DMS53 treated with DMSO at 0.1 percent for 48 hours (cell line): Measurements from ENCODE around the gene SEMA3F.
"Not testable (repeated sequence)": the region's sequence is repeated elsewhere in the genome, so short reads cannot be mapped to it uniquely, and the experiment has no call there.

Source experiments
- DNase-seq: peaks from one replicate; lab custom pipeline; 2025; ENCODE audit not compliant: unreplicated experiment; lab: John Stamatoyannopoulos, UW

Gene SEMA3F

DNA sequence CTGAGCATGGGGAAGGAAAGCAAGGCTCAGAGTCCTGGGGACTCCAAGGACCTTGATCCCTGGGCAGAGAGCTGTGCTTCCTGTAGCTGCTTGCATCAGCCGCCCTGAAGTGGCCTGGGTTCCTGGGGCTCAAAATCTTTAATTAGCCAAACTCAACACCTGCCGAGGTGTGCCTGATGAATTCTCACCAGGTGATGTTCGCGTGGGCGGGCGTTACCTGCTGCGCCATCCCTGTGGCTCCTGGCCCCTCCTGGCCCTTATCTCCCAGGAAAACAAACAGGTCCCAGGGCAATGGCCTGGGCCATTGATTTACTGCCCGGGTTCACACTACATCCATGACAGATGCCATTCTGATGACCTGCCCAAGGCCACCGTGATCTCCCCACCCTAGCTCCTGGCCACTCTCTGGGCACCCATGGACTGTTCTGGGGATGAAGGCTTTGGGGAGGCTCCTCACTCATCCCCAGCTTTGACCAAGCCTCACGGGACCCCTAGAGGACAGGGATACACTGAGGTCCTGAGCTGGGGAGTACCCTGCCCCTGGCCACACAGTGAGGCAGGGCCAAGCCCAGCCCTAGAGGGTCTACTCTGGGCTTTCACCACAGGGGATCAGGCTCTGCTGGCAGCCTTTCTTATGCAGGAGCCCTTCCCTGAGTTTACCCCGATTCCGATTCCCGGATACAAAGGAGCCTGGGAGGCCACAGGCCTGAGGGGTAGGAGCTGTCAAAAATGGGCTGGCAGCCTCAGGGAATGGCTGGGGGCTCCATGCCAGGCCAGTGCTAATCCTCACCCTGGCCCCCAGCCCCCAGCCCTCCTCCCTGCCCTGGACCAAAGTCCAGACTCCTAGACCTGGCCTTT, 55.6 kb downstream of the SEMA3F start:
- DNase-seq, result peak; percentile 31

DNA sequence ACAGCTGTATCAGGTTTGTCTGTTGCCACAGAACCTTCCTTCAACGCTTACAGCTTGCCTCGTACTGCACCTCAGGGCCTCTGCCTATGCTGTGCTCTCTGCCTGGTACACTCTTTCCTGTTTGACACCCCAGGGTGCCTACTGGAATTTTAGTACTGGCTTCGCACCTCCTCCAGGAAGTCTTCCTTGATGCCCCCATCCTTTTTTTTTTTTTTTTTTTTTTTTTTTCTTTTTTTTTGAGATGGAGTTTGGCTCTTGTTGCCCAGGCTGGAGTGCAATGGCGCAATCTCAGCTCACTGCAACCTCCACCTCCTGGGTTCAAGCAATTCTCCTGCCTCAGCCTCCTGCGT, 56.2 kb downstream of the SEMA3F start:
- DNase-seq, result not testable (repeated sequence)

DNA sequence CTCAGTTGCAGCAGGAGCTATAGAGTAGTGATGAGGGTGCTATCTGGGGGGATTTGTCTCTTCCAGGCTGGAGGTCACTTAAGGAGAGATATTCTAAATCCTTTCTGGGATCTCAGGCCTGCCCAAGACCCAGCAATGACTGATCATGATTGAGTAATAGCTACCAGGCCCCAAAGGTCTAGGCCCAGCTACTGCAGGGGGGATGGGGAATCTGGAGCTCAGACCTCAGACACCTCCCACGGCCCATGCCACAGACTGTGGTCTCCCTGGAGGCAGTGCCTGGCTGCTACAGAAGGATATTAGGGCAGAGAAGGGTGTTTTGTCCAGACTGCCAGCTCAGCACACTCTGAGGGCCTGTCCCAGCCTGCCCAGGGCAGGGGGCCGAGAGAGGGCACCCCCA, 56.8 kb downstream of the SEMA3F start:
- DNase-seq, result no peak

DNA sequence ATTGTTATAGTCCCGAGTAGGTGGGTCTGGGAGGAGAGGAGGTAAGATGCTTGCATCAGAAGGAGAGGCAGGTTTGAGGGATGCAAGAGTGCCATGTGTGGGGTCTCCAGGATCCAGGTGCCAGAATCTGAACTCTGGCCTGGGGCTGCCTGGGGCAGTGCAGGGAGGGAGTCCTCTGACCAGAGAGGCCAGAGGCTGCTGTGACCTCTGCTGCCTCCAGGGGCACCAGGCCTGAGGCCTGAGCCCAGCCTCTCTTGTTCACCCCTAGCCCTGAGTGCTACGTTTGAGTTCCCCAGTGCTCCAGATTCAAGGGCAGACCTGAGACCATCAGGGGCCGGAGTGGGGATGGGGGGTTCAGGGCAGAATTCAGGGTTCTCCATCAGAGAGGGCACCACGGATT, 57.4 kb downstream of the SEMA3F start:
- DNase-seq, result no peak

DNA sequence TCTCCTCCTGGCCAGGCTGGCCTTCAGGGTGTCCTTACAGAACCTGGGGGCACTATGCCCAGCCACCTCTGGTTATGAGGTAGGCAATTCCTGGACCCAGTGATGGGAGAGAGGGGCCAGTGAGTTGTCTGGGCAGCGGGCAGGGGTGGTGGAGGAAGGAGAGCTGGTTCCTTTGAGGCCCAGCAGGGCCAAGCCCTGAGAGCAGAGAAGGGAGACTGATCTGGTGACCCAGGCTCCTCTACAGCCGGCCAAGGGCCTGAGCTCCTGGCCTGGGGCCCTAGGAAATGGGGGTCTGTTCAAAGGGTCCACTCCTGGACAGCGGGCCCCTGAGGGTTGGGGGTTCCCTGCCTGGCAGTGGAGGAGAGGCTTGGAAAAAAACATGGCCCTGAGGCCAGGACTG, 57.8 kb downstream of the SEMA3F start:
- DNase-seq, result no peak

- DNase-seq, result no peak
Measured at GRCh38 chr3:50213373-50213772, 58.2 kb downstream of the SEMA3F start.

GRCh38 chr3:50214824-50215223, 59.7 kb downstream of the SEMA3F start:
- DNase-seq, result no peak

DNA sequence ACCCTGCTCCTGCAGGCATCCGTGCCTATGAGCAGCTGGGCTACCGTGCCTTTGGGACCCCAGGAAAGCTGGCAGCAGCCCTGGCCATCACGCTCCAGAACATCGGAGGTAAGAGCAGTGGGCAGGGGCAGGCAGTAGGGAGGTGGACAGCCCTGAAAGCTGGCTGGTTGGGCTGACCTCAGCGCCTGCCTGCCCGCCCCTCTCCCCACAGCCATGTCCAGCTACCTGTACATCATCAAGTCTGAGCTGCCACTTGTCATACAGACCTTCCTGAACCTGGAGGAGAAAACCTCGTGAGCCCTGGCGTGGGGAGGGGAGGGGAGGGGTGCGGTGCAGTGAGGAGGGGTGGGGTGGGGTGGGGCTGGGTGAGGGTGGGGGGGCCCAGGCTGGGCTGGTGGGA, 60.4 kb downstream of the SEMA3F start:
- no peak for DNase-seq

- DNase-seq, result no peak
Measured at GRCh38 chr3:50217681-50218080, 62.6 kb downstream of the SEMA3F start.

DNA sequence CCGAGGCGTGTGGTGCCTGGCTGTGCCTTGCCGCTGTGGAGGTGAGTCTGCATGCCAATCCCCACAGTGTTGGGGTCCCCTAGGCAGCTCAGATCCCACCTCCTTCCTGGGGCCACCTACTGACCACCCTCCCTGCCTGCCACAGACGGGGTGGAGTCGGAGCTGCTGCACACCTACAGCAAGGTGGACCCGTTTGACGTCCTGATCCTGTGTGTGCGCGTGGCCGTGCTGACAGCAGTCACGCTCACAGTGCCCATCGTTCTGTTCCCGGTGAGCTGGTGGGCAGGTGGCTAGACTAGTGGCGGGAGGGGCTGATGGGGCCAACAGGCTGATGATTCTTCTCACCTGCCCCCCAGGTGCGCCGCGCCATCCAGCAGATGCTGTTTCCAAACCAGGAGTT, 63.3 kb downstream of the SEMA3F start:
- DNase-seq, result no peak

DNA sequence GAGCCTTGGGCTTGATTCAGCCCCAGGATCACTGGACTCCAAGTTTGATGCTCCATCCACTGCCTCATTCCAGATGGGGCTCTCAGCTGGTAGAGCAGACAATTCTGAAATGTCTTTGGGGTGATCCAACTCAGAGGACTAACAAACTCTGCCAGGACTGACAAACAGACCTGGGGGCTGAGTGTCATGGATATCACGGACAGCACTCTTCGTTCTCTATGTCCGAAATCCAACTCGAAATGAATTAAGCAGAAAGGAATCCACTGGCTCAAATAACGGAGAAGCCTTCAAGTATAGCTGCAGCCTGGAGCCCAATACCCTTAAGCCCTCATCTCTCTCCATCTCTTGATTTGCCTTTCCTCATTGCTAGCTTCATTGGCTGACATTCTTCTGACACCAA, 64.2 kb downstream of the SEMA3F start:
- no peak for DNase-seq

GRCh38 chr3:50220109-50220508, 65.0 kb downstream of the SEMA3F start:
- no peak for DNase-seq

GRCh38 chr3:50221051-50221410, 65.9 kb downstream of the SEMA3F start:
- no peak for DNase-seq

DNA sequence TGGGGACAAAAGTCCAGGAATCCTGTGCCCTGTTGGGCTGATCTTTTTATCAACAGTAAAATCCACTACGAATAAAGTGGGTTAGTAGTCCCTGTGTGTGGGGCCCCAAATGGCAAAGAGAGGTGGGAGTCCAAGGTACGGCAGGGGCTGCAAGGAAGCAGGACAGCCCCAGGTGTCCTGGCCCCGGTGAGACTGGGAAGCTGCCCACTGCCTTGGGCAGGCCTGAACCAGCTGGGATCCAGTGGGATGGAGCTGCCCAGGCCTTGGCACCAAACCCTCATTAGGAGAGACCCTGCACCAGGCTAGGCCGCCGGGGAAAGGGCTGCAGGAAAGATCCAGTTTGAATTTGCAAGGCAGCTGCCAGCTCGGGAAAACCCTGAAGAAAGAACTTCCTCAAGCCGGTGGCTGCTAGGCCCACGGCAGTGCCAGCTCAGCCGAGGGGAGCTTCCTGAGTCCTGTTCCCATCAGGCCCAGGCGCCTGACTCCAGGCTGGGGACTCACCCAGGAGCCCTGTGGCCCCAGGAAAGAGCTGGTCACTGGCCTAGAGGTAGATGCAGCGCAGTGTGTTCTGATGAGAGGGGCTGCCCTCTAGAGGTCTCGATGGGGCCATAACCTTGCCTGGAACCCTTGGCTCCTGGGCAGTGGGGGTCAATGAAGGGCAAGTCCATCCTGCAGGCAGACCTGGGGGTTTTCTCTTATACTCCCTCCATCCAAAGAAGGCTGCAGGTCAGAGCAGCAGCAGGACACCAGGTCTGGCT, 66.5 kb downstream of the SEMA3F start:
- DNase-seq, result no peak

DNA sequence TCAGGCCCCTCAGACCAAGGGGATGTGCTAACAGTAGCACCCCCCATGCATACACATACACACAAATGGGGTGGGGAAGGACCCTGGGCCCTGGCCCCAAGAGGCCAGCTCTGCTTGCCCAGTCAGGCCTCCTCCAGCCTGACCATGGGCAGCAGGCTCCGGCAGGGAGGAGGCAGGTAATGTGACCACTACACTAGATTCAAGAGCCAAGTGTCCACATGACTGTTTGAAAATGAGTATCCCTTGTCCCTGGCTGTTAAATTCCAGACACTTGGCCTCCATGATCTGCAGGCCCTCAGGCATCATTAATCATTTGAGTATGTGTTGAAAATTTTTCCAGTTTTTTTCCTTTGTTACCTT, 67.0 kb downstream of the SEMA3F start:
- DNase-seq, result no peak

DNA sequence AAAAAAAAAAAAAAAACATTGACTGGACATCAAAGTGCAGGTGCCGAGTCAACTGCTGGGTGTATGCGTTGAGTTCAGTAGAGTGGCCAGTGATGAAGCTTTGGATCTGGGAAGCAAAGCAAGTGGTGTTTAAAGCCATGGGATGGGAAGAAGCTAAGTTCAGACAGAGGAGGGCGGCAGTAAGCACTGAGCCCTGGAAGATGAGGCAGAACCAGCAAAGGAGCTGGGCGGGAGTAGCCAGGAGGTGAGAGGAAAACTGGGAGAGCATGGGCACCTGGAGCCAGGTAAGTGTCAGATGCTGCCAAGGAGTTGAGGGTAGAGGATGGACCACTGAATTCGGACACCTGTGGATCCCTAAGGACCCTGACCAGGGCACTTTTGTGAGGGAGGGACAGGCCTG, 69.5 kb downstream of the SEMA3F start:
- no peak for DNase-seq

GRCh38 chr3:50226888-50227389, 71.8 kb downstream of the SEMA3F start:
- DNase-seq, result no peak

DNA sequence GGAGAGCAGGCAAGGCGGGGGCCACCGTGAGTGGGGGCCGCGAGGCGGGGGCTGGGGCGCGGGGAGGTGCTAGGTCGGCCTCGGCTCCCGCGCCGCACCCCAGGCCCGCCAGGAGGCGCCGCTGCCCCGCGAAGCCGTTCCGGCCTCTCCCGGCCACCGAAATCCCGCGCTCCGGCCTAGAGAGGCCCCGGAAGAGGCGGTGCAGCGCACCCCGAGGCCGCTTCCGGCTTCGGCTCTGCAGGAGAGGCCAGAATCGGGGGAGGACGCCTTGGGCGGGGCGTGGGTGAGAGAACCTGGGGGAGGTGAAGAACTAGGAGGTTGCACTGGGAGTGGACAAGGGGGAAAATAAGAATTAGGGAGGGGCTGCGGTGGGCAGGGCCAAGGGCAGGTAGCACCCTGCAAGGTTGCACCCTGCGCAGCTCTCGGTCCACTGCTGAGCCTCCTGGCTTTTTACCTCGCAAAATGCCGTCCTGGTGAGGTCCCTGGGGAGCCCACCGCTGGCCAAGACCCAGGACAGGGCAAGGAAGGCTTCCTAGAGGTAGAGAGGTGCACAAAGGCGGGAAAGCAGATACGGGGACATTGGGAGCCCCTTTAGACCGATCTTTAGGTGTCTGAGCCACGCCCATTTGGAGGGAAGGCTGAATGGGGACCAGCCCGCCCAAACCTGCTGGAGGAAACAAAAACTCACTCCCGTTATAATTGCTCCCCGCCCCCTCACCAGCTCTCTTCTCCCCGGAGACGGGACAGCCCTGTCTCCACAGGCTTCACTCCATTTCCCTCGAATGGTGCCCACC, 72.5 kb downstream of the SEMA3F start:
- DNase-seq, result peak; percentile 26

- not testable (repeated sequence) for DNase-seq
Measured at GRCh38 chr3:50228184-50228763, 73.2 kb downstream of the SEMA3F start.

GRCh38 chr3:50229490-50229889, 74.4 kb downstream of the SEMA3F start:
- DNase-seq, result no peak

DNA sequence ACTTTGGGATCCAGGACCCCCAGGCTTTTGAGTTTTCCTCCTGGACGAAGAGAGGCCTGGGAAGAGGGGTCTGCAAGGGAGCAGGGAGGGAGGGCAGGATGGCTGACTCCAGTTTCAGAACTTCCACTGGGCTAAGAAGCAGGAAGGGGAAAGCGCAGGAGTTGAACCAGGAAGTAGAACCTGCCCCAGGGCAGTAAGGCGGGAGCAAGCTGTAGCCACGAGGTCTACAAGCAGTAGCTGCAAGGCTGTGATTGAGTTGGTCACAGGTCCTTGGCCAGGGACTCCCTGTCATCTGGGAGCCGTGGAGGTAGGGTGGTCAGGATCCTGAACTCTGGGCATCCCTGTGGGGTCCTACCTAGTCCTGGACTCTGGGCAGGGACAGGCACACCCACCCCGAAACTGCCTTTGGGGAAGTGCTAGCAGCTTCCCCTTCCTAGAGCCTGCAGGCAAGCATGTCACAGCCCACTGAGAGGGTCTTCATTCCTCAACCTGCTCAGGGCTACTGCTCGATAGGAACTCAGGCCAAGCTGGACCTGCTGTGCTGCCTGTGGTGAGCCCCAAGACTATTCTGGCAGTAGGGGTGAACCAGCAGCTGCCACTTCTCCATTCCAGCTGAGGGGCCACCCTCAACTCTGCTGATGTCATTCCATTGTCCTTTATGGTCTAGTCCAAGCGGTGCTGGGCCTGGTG, 75.1 kb downstream of the SEMA3F start:
- no peak for DNase-seq
